Left lung (tissue), 10 donors: ENCODE data around the gene C4orf36. TPM values are rescaled to one million over a fixed set of nuclear protein-coding genes. Genes with fewer than 3 reads are reported as not detected.

Experiments used
- ATAC-seq: fragments of 200-7000 bp; cut with Tn5 transposase; one replicate; pipeline ENCODE4 v1.9.1; 2020; ENCODE audit warnings: moderate library complexity
- DNase-seq, 4 donors: peaks; one replicate each; pipeline ENCODE4 v3.0.0-alpha.2; 2013 to 2020
- H3K27ac ChIP-seq, 2 donors: fragments of 200-600 bp; sonication (generic) in 1 of 2; one replicate each; pipeline versions ENCODE4 v1.5.0 to v1.8.0; 2020 to 2021
- H3K27me3 ChIP-seq, 2 donors: fragments of 200-600 bp; sonication (generic) in 1 of 2; one replicate each; pipeline versions ENCODE4 v1.5.0 to v1.8.0; 2020 to 2021
- H3K36me3 ChIP-seq, 2 donors: fragments of 200-600 bp; sonication (generic) in 1 of 2; one replicate each; pipeline versions ENCODE4 v1.5.0 to v1.8.0; 2020 to 2021
- H3K4me1 ChIP-seq, 2 donors: fragments of 200-600 bp; one replicate each; pipeline ENCODE4 v1.8.0; 2021
- H3K4me3 ChIP-seq, 2 donors: fragments of 200-600 bp; sonication (generic) in 1 of 2; one replicate each; pipeline versions ENCODE4 v1.5.0 to v1.8.0; 2020 to 2021; ENCODE audit warnings: mild to moderate bottlenecking in 1 of 2
- H3K9me3 ChIP-seq, 2 donors: fragments of 200-600 bp; sonication (generic) in 1 of 2; one replicate each; pipeline versions ENCODE4 v1.5.0 to v1.8.0; 2020 to 2021
- intact Hi-C, 2 donors: fragments of 100-400 bp; cut with DNase I; formaldehyde crosslinking; loops; one replicate each; pipeline versions ENCODE4 v1.11.2 to v1.14.2; 2022
- polyA plus RNA-seq, 6 donors: library from polyadenylated mRNA; unstranded; fragments of 120-200 nt; gene quantifications; one replicate each; pipeline ENCODE4 v1.2.1, GENCODE V29; 2013; ENCODE audit not compliant: insufficient read length in 6 of 6
- total RNA-seq, 2 donors: library from RNA; stranded (reverse); fragmentation: NEBNext Ultra II Directional; extraction: Animal tissue kit (Norgen Biotek cat#: 25700); gene quantifications; one replicate each; pipeline ENCODE4 v1.2.1, GENCODE V29; 2021
- TF ChIP-seq, protein P1 (sequence below), 2 donors: fragments of 200-600 bp; sonication (generic) in 1 of 2; IDR thresholded peaks; one replicate each; pipeline versions ENCODE4 v1.5.0 to v1.8.0; 2021; ENCODE audit warnings: antibody characterized with exemption in 2 of 2
- donor health status: DM: no; HTN: yes; CAD: no.
- donor health status: DM: no; HTN: no; CAD: no.

The C4orf36 gene
- total and polyA plus RNA-seq, 8 donors = 1.7 to 11.4 (median 10.1) TPM

- Histone ChIP-seq H3K27ac (no peak overlapping the region), H3K36me3 (no peaks in the 10 kb centered on the region), H3K4me1 (peaks cover 0 to 45% of the 10 kb centered on the region in 2 donors), H3K27me3 (no peaks in the 10 kb centered on the region), H3K4me3 (no peak overlapping the region), H3K9me3 (no peaks in the 10 kb centered on the region)
- intact Hi-C loops = loop anchor here in 1 of 2 donors (2.0 to 10.0 kb wide), 2 partner anchors 171 to 313 kb away; no protein-coding TSS in a partner anchor
- TF ChIP-seq, protein P1, sequence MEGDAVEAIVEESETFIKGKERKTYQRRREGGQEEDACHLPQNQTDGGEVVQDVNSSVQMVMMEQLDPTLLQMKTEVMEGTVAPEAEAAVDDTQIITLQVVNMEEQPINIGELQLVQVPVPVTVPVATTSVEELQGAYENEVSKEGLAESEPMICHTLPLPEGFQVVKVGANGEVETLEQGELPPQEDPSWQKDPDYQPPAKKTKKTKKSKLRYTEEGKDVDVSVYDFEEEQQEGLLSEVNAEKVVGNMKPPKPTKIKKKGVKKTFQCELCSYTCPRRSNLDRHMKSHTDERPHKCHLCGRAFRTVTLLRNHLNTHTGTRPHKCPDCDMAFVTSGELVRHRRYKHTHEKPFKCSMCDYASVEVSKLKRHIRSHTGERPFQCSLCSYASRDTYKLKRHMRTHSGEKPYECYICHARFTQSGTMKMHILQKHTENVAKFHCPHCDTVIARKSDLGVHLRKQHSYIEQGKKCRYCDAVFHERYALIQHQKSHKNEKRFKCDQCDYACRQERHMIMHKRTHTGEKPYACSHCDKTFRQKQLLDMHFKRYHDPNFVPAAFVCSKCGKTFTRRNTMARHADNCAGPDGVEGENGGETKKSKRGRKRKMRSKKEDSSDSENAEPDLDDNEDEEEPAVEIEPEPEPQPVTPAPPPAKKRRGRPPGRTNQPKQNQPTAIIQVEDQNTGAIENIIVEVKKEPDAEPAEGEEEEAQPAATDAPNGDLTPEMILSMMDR (IDR thresholded peaks at IDR 0.05) = no peak
- DNase-seq (no peak), ATAC-seq (peak; percentile 6)
Measured at GRCh38 chr4:86921608-86922252, 29.5 kb upstream of the C4orf36 start.

- Histone ChIP-seq H3K27ac (no peak overlapping the region), H3K4me3 (no peak overlapping the region), H3K9me3 (no peaks in the 10 kb centered on the region), H3K4me1 (peaks cover 0 to 33% of the 10 kb centered on the region in 2 donors), H3K36me3 (no peaks in the 10 kb centered on the region), H3K27me3 (no peaks in the 10 kb centered on the region)
- DNase-seq (no peak), ATAC-seq (no peak)
- TF ChIP-seq, protein P1 (IDR thresholded peaks at IDR 0.05) = no peak
- intact Hi-C loops = loop anchor here in 1 of 2 donors (10.0 kb wide), 1 partner anchor 315 kb away; no protein-coding TSS in a partner anchor
Measured at GRCh38 chr4:86919561-86920223, 27.5 kb upstream of the C4orf36 start.

DNA sequence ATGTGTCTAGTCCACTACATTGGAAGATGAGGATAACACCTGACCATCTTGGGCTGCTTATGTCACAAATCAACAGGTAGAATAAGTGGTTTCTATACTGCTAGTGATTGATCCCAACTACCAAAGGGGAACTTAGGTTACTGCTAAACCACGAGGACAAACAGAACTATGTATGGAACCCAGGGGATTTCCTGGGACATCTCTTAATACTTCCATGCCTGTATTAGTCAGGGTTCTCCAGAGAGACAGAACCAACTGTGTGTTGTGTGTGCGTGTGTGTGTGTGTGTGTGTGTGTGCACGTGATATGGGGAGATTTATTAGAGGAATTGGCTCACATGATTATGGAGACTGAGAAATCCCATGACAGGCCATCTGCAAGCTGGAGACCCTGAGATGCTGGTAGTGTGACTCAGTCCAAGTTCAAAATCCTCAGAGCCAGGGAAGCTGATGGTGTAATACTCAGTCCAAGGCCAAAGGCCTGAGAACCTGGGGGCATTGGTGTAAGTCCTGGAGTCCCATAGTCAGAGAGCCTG is 26.4 kb upstream of the C4orf36 start:
- Histone ChIP-seq H3K4me3 (no peak overlapping the region), H3K36me3 (no peaks in the 10 kb centered on the region), H3K27me3 (no peaks in the 10 kb centered on the region), H3K27ac (no peak overlapping the region), H3K4me1 (peaks cover 0 to 28% of the 10 kb centered on the region in 2 donors), H3K9me3 (no peaks in the 10 kb centered on the region)
- DNase-seq (no peak), ATAC-seq (peak; percentile 23)
- TF ChIP-seq, protein P1 (IDR thresholded peaks at IDR 0.05) = no peak
- intact Hi-C loops = no loop called here

- TF ChIP-seq, protein P1 (IDR thresholded peaks at IDR 0.05) = no peak
- peaks cover 0 to 24% of the 10 kb centered on the region in 2 donors for H3K4me1 ChIP-seq
- no peaks in the 10 kb centered on the region for H3K27me3 ChIP-seq
- no peak overlapping the region for H3K27ac ChIP-seq
- no peak for ATAC-seq
- no peak for DNase-seq
- H3K4me3 ChIP-seq = no peak overlapping the region
- H3K36me3 ChIP-seq = no peaks in the 10 kb centered on the region
- intact Hi-C loops = no loop called here
- H3K9me3 ChIP-seq = no peaks in the 10 kb centered on the region
Measured at GRCh38 chr4:86917212-86918039, 25.2 kb upstream of the C4orf36 start.
